Activated T-helper 17 cell treated with anti-CD3 and anti-CD28 coated beads, Interleukin-2, amount 50 U/mL, for 72 hours (primary cell): ENCODE data around the gene CLBA1. TPM values are rescaled to one million over a fixed set of nuclear protein-coding genes. Genes with fewer than 3 reads are reported as not detected.

Experiments used
- ATAC-seq: fragments of 150-1000 bp; cut with Tn5 transposase; replicated peaks from 2 replicates; pipeline ENCODE4 v1.10.0; 2021; ENCODE audit warnings: mild to moderate bottlenecking, moderate library complexity
- H3K27ac Mint-ChIP-seq: one replicate; pipeline ENCODE4 v1.8.0; 2022; ENCODE audit warnings: mixed read lengths
- H3K27me3 Mint-ChIP-seq: one replicate; pipeline ENCODE4 v1.8.0; 2022; ENCODE audit warnings: mixed read lengths
- H3K36me3 Mint-ChIP-seq: one replicate; pipeline ENCODE4 v1.8.0; 2022; ENCODE audit warnings: low read depth, mild to moderate bottlenecking, mixed read lengths
- H3K4me1 Mint-ChIP-seq: one replicate; pipeline ENCODE4 v1.8.0; 2022; ENCODE audit warnings: mixed read lengths
- H3K4me3 Mint-ChIP-seq: one replicate; pipeline ENCODE4 v1.8.0; 2022; ENCODE audit warnings: mild to moderate bottlenecking, mixed read lengths
- H3K9me3 Mint-ChIP-seq: one replicate; pipeline ENCODE4 v1.8.0; 2022; ENCODE audit warnings: mixed read lengths
- total RNA-seq, 2 donors: library from RNA; stranded (reverse); gene quantifications; one replicate each; pipeline ENCODE4 v1.2.3, GENCODE V29; 2022

The CLBA1 gene
- total RNA-seq, 2 donors from 2014 or later, result 0.54 to 0.85 TPM

GRCh38 chr14:104971447-104972240 is 13.9 kb upstream of the CLBA1 start:
- no peaks in the 10 kb centered on the region for H3K9me3 Mint-ChIP-seq
- peaks cover 8% of the 10 kb centered on the region for H3K27me3 Mint-ChIP-seq
- no peak overlapping the region for H3K4me3 Mint-ChIP-seq
- ATAC-seq, result no peak
- H3K27ac Mint-ChIP-seq, result no peak overlapping the region
- H3K4me1 Mint-ChIP-seq, result peaks cover 5% of the 10 kb centered on the region
- H3K36me3 Mint-ChIP-seq, result no peaks in the 10 kb centered on the region

- H3K27ac Mint-ChIP-seq, result no peak overlapping the region
- no peak for ATAC-seq
- H3K27me3 Mint-ChIP-seq, result peaks cover 12% of the 10 kb centered on the region
- no peak overlapping the region for H3K4me3 Mint-ChIP-seq
- H3K9me3 Mint-ChIP-seq, result no peaks in the 10 kb centered on the region
- H3K4me1 Mint-ChIP-seq, result peaks cover 5% of the 10 kb centered on the region
- no peaks in the 10 kb centered on the region for H3K36me3 Mint-ChIP-seq
Measured at GRCh38 chr14:104972301-104973134, 13.1 kb upstream of the CLBA1 start.

- no peak overlapping the region for H3K27ac Mint-ChIP-seq
- H3K27me3 Mint-ChIP-seq, result peaks cover 14% of the 10 kb centered on the region
- H3K4me3 Mint-ChIP-seq, result no peak overlapping the region
- peaks cover 5% of the 10 kb centered on the region for H3K4me1 Mint-ChIP-seq
- ATAC-seq, result no peak
- H3K36me3 Mint-ChIP-seq, result no peaks in the 10 kb centered on the region
- no peaks in the 10 kb centered on the region for H3K9me3 Mint-ChIP-seq
Measured at GRCh38 chr14:104973135-104973384, 12.5 kb upstream of the CLBA1 start.

GRCh38 chr14:104973385-104974145 is 12.0 kb upstream of the CLBA1 start:
- Mint-ChIP-seq H3K27me3 (peaks cover 14% of the 10 kb centered on the region), H3K9me3 (no peaks in the 10 kb centered on the region), H3K27ac (no peak overlapping the region), H3K36me3 (no peaks in the 10 kb centered on the region), H3K4me1 (peaks cover 5% of the 10 kb centered on the region), H3K4me3 (no peak overlapping the region)
- ATAC-seq, result no peak

GRCh38 chr14:104974146-104974541 is 11.4 kb upstream of the CLBA1 start:
- no peak for ATAC-seq
- Mint-ChIP-seq H3K4me1 (peaks cover 5% of the 10 kb centered on the region), H3K36me3 (no peaks in the 10 kb centered on the region), H3K27me3 (peaks cover 15% of the 10 kb centered on the region), H3K4me3 (no peak overlapping the region), H3K27ac (no peak overlapping the region), H3K9me3 (no peaks in the 10 kb centered on the region)

GRCh38 chr14:104974665-104975390 is 10.8 kb upstream of the CLBA1 start:
- H3K4me1 Mint-ChIP-seq, result peaks cover 5% of the 10 kb centered on the region
- no peaks in the 10 kb centered on the region for H3K36me3 Mint-ChIP-seq

GRCh38 chr14:104975481-104976197 is 9.9 kb upstream of the CLBA1 start:
- no peaks in the 10 kb centered on the region for H3K36me3 Mint-ChIP-seq
- H3K27ac Mint-ChIP-seq, result no peak overlapping the region
- peak overlapping the region; percentile 21 for H3K4me3 Mint-ChIP-seq
- ATAC-seq, result peak; percentile 4
- peaks cover 13% of the 10 kb centered on the region for H3K27me3 Mint-ChIP-seq
- peaks cover 5% of the 10 kb centered on the region for H3K4me1 Mint-ChIP-seq
- H3K9me3 Mint-ChIP-seq, result no peaks in the 10 kb centered on the region

More at GRCh38 chr14:104974665-104975390, 10.8 kb upstream of the CLBA1 start:
- ATAC-seq, result no peak
- Mint-ChIP-seq H3K9me3 (no peaks in the 10 kb centered on the region), H3K27ac (no peak overlapping the region), H3K4me3 (no peak overlapping the region), H3K27me3 (peaks cover 13% of the 10 kb centered on the region)

- Mint-ChIP-seq H3K9me3 (no peaks in the 10 kb centered on the region), H3K4me1 (peaks cover 5% of the 10 kb centered on the region), H3K27ac (no peak overlapping the region), H3K4me3 (peak overlapping the region; percentile 21), H3K36me3 (no peaks in the 10 kb centered on the region), H3K27me3 (peaks cover 13% of the 10 kb centered on the region)
- ATAC-seq, result peak; percentile 85
Measured at GRCh38 chr14:104976198-104977007, 9.2 kb upstream of the CLBA1 start.

GRCh38 chr14:104977008-104977680 is 8.4 kb upstream of the CLBA1 start:
- Mint-ChIP-seq H3K36me3 (no peaks in the 10 kb centered on the region), H3K27me3 (peaks cover 13% of the 10 kb centered on the region), H3K9me3 (no peaks in the 10 kb centered on the region), H3K4me3 (peak overlapping the region; percentile 60), H3K27ac (no peak overlapping the region), H3K4me1 (peaks cover 5% of the 10 kb centered on the region)
- ATAC-seq, result no peak

- peak; percentile 84 for ATAC-seq
- Mint-ChIP-seq H3K4me1 (peaks cover 5% of the 10 kb centered on the region), H3K9me3 (no peaks in the 10 kb centered on the region), H3K36me3 (no peaks in the 10 kb centered on the region), H3K27me3 (peaks cover 13% of the 10 kb centered on the region), H3K27ac (no peak within 1 kb of the TSS), H3K4me3 (peak within 1 kb of the TSS; percentile 60)
Measured at GRCh38 chr14:104977681-104978653, 7.6 kb upstream of the CLBA1 start, which contains the start of gene AHNAK2. Gene AHNAK2 (minus strand): TSS chr14:104978374. CDS start chr14:104978237, 137 bp downstream.

- Mint-ChIP-seq H3K36me3 (no peaks in the 10 kb centered on the region), H3K9me3 (no peaks in the 10 kb centered on the region), H3K4me1 (peaks cover 5% of the 10 kb centered on the region), H3K27me3 (peaks cover 13% of the 10 kb centered on the region), H3K27ac (no peak overlapping the region), H3K4me3 (peak overlapping the region; percentile 0)
- ATAC-seq, result no peak
Measured at GRCh38 chr14:104978746-104979691, 6.6 kb upstream of the CLBA1 start.
